Panc1 (cell line): ENCODE data around the gene TACR1.

ENCODE experiments used
- CTCF ChIP-seq: fragments of 450-650 bp; IDR thresholded peaks from 2 replicates; pipeline ENCODE4 v1.5.1; 2017; ENCODE audit warnings: mild to moderate bottlenecking
- POLR2AphosphoS5 ChIP-seq: IDR thresholded peaks from 2 replicates; pipeline ENCODE4 v1.6.1; 2012; ENCODE audit warnings: mild to moderate bottlenecking, low read depth, low read length, moderate library complexity
- REST ChIP-seq, 2 experiments: IDR thresholded peaks; 2 replicates each; pipeline ENCODE4 v1.6.1; 2011 to 2012; ENCODE audit warnings: low read depth in 2 of 2, control low read depth in 1 of 2, low read length in 1 of 2, mild to moderate bottlenecking in 1 of 2, moderate library complexity in 1 of 2; ENCODE audit not compliant: insufficient read depth in 1 of 2
- SIN3A ChIP-seq: IDR thresholded peaks from 2 replicates; pipeline ENCODE4 v1.6.1; 2012; ENCODE audit warnings: low read depth, mild to moderate bottlenecking, low read length, moderate library complexity, borderline replicate concordance; ENCODE audit not compliant: insufficient read depth
- TCF7L2 ChIP-seq: IDR thresholded peaks from 2 replicates; pipeline ENCODE4 v1.6.1; 2011; ENCODE audit warnings: mild to moderate bottlenecking, low read depth, low read length, inconsistent platforms

- TF ChIP-seq CTCF (no peak), POLR2AphosphoS5 (no peak), REST (IDR thresholded peaks at IDR 0.05; ENCODE audit: insufficient read depth in 1 of 2, low read depth in 2 of 2, low read length in 1 of 2) (no peak), SIN3A (no peak), TCF7L2 (no peak)
Measured at GRCh38 chr2:75041731-75042600, 157.4 kb downstream of the TACR1 start.
